GM21360 (cell line): ENCODE data around the gene THYN1.
"Not testable (repeated sequence)": the region's sequence is repeated elsewhere in the genome, so short reads cannot be mapped to it uniquely, and the experiment has no call there.

Source experiments
- ATAC-seq: cut with Tn5 transposase; IDR thresholded peaks from one replicate; pipeline ENCODE4 v1.9.1; 2021; ENCODE audit warnings: mild to moderate bottlenecking, moderate library complexity; ENCODE audit not compliant: unreplicated experiment

The THYN1 gene

GRCh38 chr11:134253188-134253993 lies at the start of gene THYN1, which contains the start of gene ACAD8:
THYN1 (minus strand) TSS chr11:134253352; CDS start chr11:134252882, 470 bp downstream.
ACAD8 (plus strand) TSS chr11:134253568; CDS start chr11:134253601, 33 bp downstream.
- peak; percentile 99 for ATAC-seq

DNA sequence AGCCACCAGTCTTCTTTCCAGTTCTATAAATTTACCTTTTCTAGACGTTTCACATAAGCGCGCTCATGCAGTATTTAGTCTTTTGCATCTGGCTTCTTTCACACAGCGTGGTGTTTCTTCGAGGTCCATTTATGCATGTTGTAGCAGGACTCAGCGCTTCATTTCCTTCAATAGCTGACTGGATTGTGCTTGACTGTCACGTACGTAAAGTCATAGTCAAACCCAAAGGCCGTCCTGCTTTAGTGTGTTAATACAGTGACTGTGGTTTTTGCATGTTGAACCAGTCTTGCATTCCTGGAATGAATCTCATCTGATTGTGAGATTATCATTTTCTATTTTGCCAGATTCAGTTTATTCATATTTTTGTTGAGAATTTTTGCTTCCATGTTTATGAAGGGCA lies 41.5 kb upstream of the THYN1 start:
- ATAC-seq, result no peak

- no peak for ATAC-seq
Observed at GRCh38 chr11:134293119-134294113, 40.3 kb upstream of the THYN1 start.

DNA sequence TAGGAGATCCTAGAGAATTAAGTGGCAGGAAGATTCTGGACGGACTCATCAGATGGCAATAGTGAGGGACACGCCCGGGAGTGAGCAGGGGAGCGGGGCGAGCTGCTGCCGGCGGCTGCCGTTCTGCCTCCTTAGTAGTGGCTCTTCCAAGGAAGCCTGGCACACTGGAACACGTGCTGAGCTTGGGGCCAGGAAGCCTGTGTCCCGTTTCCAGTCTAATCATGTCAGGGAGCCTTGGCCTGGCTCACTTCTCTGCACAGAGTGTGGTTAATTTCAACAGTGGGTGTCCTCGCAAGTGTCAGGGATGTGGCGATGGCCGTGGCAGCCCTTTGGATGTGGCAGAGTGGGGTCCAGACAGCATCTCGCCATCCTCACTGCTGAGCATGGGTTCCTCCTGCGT lies 39.5 kb upstream of the THYN1 start:
- ATAC-seq, result no peak

GRCh38 chr11:134291196-134291595 lies 38.0 kb upstream of the THYN1 start:
- no peak for ATAC-seq

GRCh38 chr11:134290646-134291045 lies 37.5 kb upstream of the THYN1 start:
- ATAC-seq, result no peak

DNA sequence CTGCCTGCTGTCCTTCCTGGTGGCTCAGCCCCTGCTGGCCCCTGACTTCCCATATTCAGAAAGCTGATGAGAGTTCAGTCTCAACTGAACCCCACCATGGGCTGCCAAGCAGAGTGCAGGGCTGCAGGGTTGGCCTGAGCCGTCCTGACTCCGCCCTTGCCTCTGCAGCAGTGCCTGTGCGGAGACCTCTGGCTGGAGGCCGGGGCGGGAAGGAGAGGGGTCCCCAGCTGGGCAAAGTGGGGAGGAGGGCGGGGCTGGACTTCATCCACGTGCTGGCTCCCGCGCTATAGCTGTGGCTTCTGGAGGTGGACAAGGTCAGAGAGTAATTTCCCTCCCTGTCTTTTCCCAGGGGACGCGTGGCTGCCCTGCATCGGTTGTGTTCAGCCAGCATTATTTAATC lies 36.6 kb upstream of the THYN1 start:
- no peak for ATAC-seq

DNA sequence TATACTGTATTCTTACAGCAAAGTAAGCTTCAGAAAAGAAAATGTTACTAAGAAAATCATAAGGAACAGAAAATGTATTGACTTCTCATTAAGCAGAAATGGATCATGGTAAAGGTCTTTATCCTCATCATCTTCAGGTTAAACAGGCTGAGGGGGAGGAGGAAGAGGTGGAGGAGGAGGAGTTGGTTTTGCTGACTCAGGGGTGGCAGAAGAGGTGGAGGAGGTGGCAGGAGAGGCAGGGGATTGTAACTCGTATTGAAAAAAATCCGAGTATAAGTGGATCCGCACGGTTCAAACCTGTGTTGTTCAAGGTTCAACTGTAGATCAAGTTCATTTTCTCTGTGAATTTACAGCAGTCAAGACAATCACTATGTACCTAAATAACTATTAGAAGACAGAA lies 36.0 kb upstream of the THYN1 start:
- no peak for ATAC-seq

- no peak for ATAC-seq
Observed at GRCh38 chr11:134288486-134288885, 35.3 kb upstream of the THYN1 start.

GRCh38 chr11:134287561-134287960 lies 34.4 kb upstream of the THYN1 start:
- no peak for ATAC-seq

DNA sequence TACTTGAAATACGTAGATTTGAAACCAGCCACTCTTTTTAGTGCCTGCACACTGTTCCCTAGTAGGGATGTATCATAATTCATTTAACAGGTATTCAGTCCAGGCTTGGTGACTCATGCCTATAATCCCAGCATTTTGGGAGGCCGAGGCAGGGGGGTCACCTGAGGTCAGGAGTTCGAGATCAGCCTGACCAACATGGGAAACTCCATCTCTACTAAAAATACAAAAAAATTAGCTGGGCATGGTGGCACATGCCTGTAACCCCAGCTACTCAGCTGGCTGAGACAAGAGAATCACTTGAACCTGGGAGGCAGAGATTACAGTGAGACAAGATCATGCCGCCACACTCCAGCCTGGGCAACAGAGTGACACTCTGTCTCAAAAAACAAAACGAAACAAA lies 31.2 kb upstream of the THYN1 start:
- ATAC-seq, result not testable (repeated sequence)

GRCh38 chr11:134283461-134284230 lies 30.5 kb upstream of the THYN1 start:
- no peak for ATAC-seq

DNA sequence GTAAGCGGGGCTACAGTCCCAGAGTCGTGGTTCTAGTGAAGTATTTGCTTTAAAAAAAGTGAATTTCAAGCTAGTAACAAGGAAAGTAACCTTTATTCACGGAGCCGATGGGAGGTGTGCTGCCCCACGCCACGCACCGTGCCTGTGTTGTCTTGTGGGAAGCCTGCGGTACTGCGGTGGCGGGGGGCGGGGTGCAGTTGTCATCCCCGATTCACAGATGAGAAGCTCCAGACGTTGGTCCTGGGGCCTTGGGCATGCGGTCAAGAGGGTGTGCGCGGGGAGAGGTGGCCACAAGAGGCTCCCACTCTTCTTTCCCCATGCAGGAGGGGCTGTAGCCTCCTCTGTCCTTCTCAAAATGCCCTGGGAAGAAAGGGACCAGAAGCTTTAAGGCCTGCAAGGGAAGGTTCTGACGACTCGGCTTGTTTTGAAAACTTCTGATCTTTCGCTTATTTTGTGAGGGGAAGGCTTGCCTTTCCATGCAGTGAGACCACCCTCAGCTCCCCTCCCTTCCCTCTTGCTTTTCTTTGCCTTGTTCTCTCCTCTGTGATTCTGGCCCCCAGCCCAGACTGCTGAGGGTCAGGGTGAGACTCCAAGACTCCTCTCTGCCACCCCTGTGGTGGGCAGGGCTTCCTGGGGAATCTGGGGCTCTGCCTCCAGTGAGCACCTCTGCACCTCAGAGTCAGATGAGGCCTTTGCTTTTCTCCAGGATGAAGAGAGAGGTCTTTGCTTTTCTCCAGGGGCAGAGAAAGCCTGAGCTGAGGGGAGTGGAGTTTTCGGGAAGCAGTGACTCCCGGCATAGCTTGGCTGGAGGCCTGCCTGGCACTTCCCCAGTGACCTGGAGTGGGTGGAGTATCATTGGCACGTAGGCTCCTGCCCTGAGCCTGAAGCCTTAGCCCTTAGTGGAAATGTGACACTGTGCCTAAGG lies 29.2 kb upstream of the THYN1 start:
- ATAC-seq, result no peak

DNA sequence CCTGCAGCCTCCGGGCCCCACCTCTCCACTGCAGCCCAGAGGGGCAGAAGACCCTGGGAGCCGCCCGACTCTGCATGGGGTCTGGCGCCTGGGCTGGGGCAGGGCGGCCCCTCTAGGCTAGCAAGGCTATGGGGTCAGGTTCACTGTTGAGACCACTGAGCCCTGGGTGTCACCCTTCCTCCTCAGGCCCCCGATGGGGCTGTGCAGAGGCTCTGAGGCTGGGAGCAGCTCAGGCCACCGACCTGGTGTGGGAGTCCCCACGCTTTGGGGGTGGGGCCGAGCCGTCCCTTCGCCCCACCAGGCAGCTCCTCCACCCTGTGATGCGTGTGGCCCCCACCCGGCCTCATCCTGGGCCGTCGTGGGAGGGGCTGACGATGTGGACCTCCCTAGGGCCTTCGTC lies 28.5 kb upstream of the THYN1 start:
- not testable (repeated sequence) for ATAC-seq

DNA sequence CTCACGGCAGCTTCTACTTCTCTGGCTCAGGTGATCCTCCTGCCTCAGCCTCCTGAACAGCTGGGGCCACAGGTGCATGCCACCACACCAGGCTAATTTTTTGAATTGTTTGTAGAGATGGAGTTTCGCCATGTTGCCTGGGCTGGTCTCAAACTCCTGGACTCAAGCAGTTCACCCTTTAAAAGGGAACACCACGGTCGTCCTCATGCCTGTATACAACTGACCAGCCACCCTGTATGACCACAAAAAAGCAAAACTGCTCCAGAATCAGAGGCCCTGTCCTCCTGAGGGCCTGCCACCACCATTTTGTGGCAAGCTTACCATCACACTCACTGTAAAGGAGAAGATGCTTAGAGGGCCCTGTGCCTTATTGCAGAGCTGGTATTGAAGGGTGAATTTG lies 25.2 kb upstream of the THYN1 start:
- ATAC-seq, result no peak

DNA sequence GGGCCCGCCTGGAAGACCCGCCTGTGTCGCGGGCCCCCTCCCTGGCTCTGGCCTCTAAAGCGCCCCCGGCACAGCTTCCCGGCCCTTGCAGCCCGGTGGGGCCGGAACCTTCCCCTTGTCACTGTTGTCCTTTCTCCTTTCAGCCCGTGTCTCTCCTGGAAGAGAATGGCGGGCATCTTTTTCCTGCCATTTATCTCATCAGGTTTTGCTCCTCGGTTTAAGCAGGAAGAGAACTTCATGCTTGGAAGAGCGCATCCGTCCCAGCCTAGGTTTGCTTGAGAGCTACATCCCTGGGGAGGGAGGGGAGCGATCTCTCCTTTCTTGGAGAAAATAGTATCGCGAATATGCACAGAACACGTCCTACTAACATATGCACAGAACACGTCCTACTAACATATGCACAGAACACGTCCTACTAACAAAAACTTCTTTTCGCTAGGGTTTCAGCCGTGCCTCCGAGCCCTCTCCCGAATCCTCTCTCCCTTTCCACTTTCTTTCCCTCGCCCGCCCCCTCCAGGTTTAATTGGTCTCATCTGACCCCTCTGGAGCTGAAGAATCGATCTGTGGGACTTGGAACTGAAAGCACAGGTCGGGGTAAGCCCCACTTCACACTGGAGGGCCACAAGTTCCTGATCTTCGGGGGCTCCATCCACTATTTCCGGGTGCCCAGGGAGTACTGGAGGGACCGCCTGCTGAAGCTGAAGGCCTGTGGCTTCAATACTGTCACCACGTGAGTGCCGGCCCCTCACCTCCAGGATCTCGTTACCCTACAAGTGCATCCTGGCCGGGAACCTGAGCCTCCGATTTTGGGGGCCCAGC lies 24.2 kb upstream of the THYN1 start:
- no peak for ATAC-seq

GRCh38 chr11:134276396-134277182 lies 23.4 kb upstream of the THYN1 start:
- peak; percentile 16 for ATAC-seq
